H9 (cell line): Measurements from ENCODE around the gene SYK. TPM values are rescaled to one million over a fixed set of nuclear protein-coding genes. Genes with fewer than 3 reads are reported as not detected.

Source experiments
- DNase-seq: peaks from one replicate; pipeline ENCODE4 v3.0.0-alpha.2; 2017
- H2AFZ ChIP-seq: one replicate; pipeline ENCODE4 v1.6.1; 2013; ENCODE audit warnings: mild to moderate bottlenecking, low read length, control low read depth, moderate library complexity
- H2AK5ac ChIP-seq: 2 replicates; pipeline ENCODE4 v1.6.1; 2013; ENCODE audit warnings: low read length, control low read depth, mixed read lengths; ENCODE audit not compliant: insufficient read length
- H2BK120ac ChIP-seq: one replicate; pipeline ENCODE4 v1.6.1; 2013; ENCODE audit warnings: low read depth, mild to moderate bottlenecking, low read length, control low read depth, inconsistent platforms; ENCODE audit not compliant: poor library complexity, severe bottlenecking
- H2BK12ac ChIP-seq: 2 replicates; pipeline ENCODE4 v1.6.1; 2013; ENCODE audit warnings: low read length, control low read depth, mixed read lengths, low read depth; ENCODE audit not compliant: insufficient read length
- H2BK15ac ChIP-seq: 2 replicates; pipeline ENCODE4 v1.6.1; 2013; ENCODE audit warnings: low read depth, low read length, control low read depth
- H2BK20ac ChIP-seq: one replicate; pipeline ENCODE4 v1.6.1; 2013; ENCODE audit warnings: low read depth, mild to moderate bottlenecking, low read length, control low read depth, inconsistent platforms; ENCODE audit not compliant: poor library complexity, severe bottlenecking
- H2BK5ac ChIP-seq: 2 replicates; pipeline ENCODE4 v1.6.1; 2013; ENCODE audit warnings: low read length, control low read depth, mixed read lengths; ENCODE audit not compliant: insufficient read length
- H3K14ac ChIP-seq: 2 replicates; pipeline ENCODE4 v1.6.1; 2013; ENCODE audit warnings: low read length, control low read depth; ENCODE audit not compliant: insufficient read depth
- H3K18ac ChIP-seq: 2 replicates; pipeline ENCODE4 v1.6.1; 2013; ENCODE audit warnings: low read depth, mild to moderate bottlenecking, mixed read lengths, low read length, control low read depth; ENCODE audit not compliant: insufficient read length
- H3K23ac ChIP-seq: 2 replicates; pipeline ENCODE4 v1.6.1; 2013; ENCODE audit warnings: low read length, control low read depth, mixed read lengths, low read depth; ENCODE audit not compliant: insufficient read length
- H3K23me2 ChIP-seq: 2 replicates; pipeline ENCODE4 v1.6.1; 2013; ENCODE audit warnings: low read depth, mild to moderate bottlenecking, mixed read lengths, low read length, control low read depth; ENCODE audit not compliant: insufficient read length, poor library complexity, severe bottlenecking
- H3K27ac ChIP-seq: 2 replicates; pipeline ENCODE4 v1.5.1; 2013; ENCODE audit warnings: low read length, control low read depth, mixed read lengths, low read depth; ENCODE audit not compliant: insufficient read length
- H3K27me3 ChIP-seq: 2 replicates; pipeline ENCODE4 v1.6.1; 2013; ENCODE audit warnings: low read length, control low read depth, inconsistent platforms; ENCODE audit not compliant: insufficient read depth
- H3K4ac ChIP-seq: 2 replicates; pipeline ENCODE4 v1.6.1; 2013; ENCODE audit warnings: low read depth, mild to moderate bottlenecking, control low read depth, inconsistent platforms, low read length, moderate library complexity
- H3K4me1 ChIP-seq: 2 replicates; pipeline ENCODE4 v1.6.1; 2013; ENCODE audit warnings: low read length, control low read depth, inconsistent platforms; ENCODE audit not compliant: insufficient read depth
- H3K4me2 ChIP-seq: 2 replicates; pipeline ENCODE4 v1.6.1; 2013; ENCODE audit warnings: low read length, control low read depth, mixed read lengths; ENCODE audit not compliant: insufficient read length, insufficient read depth
- H3K56ac ChIP-seq: 2 replicates; pipeline ENCODE4 v1.6.1; 2013; ENCODE audit warnings: low read depth, mild to moderate bottlenecking, mixed read lengths, low read length, control low read depth; ENCODE audit not compliant: insufficient read length
- H3K79me1 ChIP-seq: 2 replicates; pipeline ENCODE4 v1.6.1; 2013; ENCODE audit warnings: low read depth, mild to moderate bottlenecking, moderate library complexity, low read length, control low read depth, inconsistent platforms; ENCODE audit not compliant: insufficient read depth, poor library complexity, severe bottlenecking
- H3K79me2 ChIP-seq: 2 replicates; pipeline ENCODE4 v1.6.1; 2013; ENCODE audit warnings: low read length, control low read depth, inconsistent platforms; ENCODE audit not compliant: insufficient read depth
- H3K9ac ChIP-seq: 2 replicates; pipeline ENCODE4 v1.6.1; 2013; ENCODE audit warnings: low read length, control low read depth, mixed read lengths; ENCODE audit not compliant: insufficient read length; ENCODE audit errors: extremely low read depth
- H3K9me3 ChIP-seq: one replicate; pipeline ENCODE4 v1.6.1; 2013; ENCODE audit warnings: low read depth, low read length, inconsistent platforms; ENCODE audit not compliant: control insufficient read depth
- H3T11ph ChIP-seq: one replicate; pipeline ENCODE4 v1.6.1; 2013; ENCODE audit warnings: mild to moderate bottlenecking, low read length, control low read depth, inconsistent platforms
- H4K20me1 ChIP-seq: one replicate; pipeline ENCODE4 v1.6.1; 2013; ENCODE audit not compliant: control insufficient read depth, insufficient read length, insufficient read depth
- H4K5ac ChIP-seq: 2 replicates; pipeline ENCODE4 v1.6.1; 2013; ENCODE audit warnings: low read depth, mild to moderate bottlenecking, mixed read lengths, low read length, control low read depth; ENCODE audit not compliant: insufficient read length
- H4K8ac ChIP-seq: replicated peaks from 2 replicates; pipeline ENCODE4 v1.6.1; 2013; ENCODE audit warnings: low read length, control low read depth, mixed read lengths, low read depth; ENCODE audit not compliant: insufficient read length
- H4K91ac ChIP-seq: 2 replicates; pipeline ENCODE4 v1.6.1; 2013; ENCODE audit warnings: low read depth, mild to moderate bottlenecking, moderate library complexity, mixed read lengths, low read length, control low read depth; ENCODE audit not compliant: insufficient read length
- H3K27ac Mint-ChIP-seq, 3 experiments: 2 replicates in 2 of 3; 3 replicates in 1 of 3; pipeline ENCODE4 v1.8.0; 2020 to 2021; ENCODE audit warnings: mixed read lengths in 3 of 3, mild to moderate bottlenecking in 1 of 3, moderate library complexity in 1 of 3
- H3K27me3 Mint-ChIP-seq: 2 replicates; pipeline ENCODE4 v1.8.0; 2021; ENCODE audit warnings: low read depth, mild to moderate bottlenecking, moderate library complexity, mixed read lengths
- H3K36me3 Mint-ChIP-seq, 3 experiments: 2 replicates in 2 of 3; 3 replicates in 1 of 3; pipeline ENCODE4 v1.8.0; 2020 to 2021; ENCODE audit warnings: low read depth in 3 of 3, mixed read lengths in 3 of 3; ENCODE audit not compliant: insufficient read depth in 1 of 3
- H3K4me1 Mint-ChIP-seq, 2 experiments: 2 replicates each; pipeline ENCODE4 v1.8.0; 2020; ENCODE audit warnings: mixed read lengths in 2 of 2
- H3K4me3 Mint-ChIP-seq, 2 experiments: 2 replicates in 1 of 2; 3 replicates in 1 of 2; pipeline ENCODE4 v1.8.0; 2020 to 2021; ENCODE audit warnings: mild to moderate bottlenecking in 2 of 2, mixed read lengths in 2 of 2, moderate library complexity in 1 of 2
- H3K9me3 Mint-ChIP-seq, 2 experiments: 2 replicates in 1 of 2; 3 replicates in 1 of 2; pipeline ENCODE4 v1.8.0; 2020; ENCODE audit warnings: mild to moderate bottlenecking in 2 of 2, mixed read lengths in 2 of 2, moderate library complexity in 1 of 2
- WGBS: extraction: QIAGEN DNeasy Blood & Tissue Kit; methylation state at CpG from one replicate; pipeline ENCODE4 v1.1.7; 2013; ENCODE audit warnings: missing lambda C conversion rate, low lambda C conversion rate, mixed read lengths; ENCODE audit not compliant: insufficient read length; ENCODE audit errors: extremely low coverage; 5-methylcytosine and 5-hydroxymethylcytosine counted together
- total RNA-seq: library from RNA; stranded (reverse); gene quantifications from 2 replicates; pipeline ENCODE4 v1.2.1, GENCODE V29; 2021
- TF ChIP-seq, protein P1 (sequence below): fragments of 200-600 bp; sonication (generic); conservative IDR thresholded peaks from 3 replicates; pipeline ENCODE4 v1.8.0; 2021; ENCODE audit warnings: antibody characterized with exemption, mild to moderate bottlenecking

Gene SYK
- total RNA-seq, 1 experiment from 2014 or later = 7.9 TPM

DNA sequence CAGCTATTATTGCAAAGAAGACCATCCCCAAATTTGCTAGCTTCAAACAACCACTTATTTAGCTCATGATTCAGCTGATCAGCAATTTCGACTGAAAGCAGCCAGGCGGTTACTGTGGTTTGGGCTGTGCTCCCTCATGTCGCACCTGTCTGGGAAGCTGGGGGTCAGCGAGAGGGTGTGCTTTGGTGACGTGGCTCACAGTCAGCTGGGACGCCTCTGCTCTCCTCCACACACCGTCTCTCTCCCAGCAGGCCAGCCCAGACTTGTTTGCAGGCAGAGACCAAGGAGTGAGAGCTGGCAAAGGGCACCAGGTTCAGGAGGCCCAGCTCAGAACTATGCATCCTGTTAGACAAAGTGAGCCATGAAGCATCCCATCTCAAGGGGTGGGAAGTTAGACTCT lies 140.9 kb downstream of the SYK start:
- no peak overlapping the region for H3K4me3 Mint-ChIP-seq
- DNase-seq = no peak
- no peaks in the 10 kb centered on the region; a peak in 1 of 7 replicates for H3K36me3 Mint-ChIP-seq
- no peak overlapping the region for H3K27ac Mint-ChIP-seq
- H3K27me3 Mint-ChIP-seq = peaks cover 5% of the 10 kb centered on the region
- Histone ChIP-seq H3K79me2 (no peaks in the 10 kb centered on the region), H3T11ph (no peak overlapping the region), H3K9me3 (no peaks in the 10 kb centered on the region), H3K23me2 (no peaks in the 10 kb centered on the region), H2AK5ac (no peak overlapping the region), H3K4ac (no peak overlapping the region), H3K18ac (no peak overlapping the region), H4K8ac (no peak overlapping the region), H2BK5ac (no peak overlapping the region), H3K27me3 (no peaks in the 10 kb centered on the region), H3K14ac (no peak overlapping the region), H3K4me2 (no peak overlapping the region), H3K56ac (no peak overlapping the region), H2BK120ac (no peak overlapping the region), H2BK20ac (no peak overlapping the region), H3K79me1 (no peaks in the 10 kb centered on the region), H3K9ac (no peak overlapping the region), H3K4me1 (no peaks in the 10 kb centered on the region), H2BK15ac (no peak overlapping the region), H4K20me1 (no peaks in the 10 kb centered on the region), H2BK12ac (no peak overlapping the region), H2AFZ (no peak overlapping the region), H4K91ac (no peak overlapping the region), H4K5ac (no peak overlapping the region), H3K23ac (no peak overlapping the region), H3K27ac (no peak overlapping the region)
- peaks cover 0 to 2% of the 10 kb centered on the region in 2 experiments; a peak in 1 of 4 replicates for H3K4me1 Mint-ChIP-seq
- no CpG with 5 or more reads among the region's 7 CpGs for WGBS
- TF ChIP-seq, protein P1, sequence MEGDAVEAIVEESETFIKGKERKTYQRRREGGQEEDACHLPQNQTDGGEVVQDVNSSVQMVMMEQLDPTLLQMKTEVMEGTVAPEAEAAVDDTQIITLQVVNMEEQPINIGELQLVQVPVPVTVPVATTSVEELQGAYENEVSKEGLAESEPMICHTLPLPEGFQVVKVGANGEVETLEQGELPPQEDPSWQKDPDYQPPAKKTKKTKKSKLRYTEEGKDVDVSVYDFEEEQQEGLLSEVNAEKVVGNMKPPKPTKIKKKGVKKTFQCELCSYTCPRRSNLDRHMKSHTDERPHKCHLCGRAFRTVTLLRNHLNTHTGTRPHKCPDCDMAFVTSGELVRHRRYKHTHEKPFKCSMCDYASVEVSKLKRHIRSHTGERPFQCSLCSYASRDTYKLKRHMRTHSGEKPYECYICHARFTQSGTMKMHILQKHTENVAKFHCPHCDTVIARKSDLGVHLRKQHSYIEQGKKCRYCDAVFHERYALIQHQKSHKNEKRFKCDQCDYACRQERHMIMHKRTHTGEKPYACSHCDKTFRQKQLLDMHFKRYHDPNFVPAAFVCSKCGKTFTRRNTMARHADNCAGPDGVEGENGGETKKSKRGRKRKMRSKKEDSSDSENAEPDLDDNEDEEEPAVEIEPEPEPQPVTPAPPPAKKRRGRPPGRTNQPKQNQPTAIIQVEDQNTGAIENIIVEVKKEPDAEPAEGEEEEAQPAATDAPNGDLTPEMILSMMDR = no peak
- H3K9me3 Mint-ChIP-seq = no peaks in the 10 kb centered on the region; a peak in 3 of 5 replicates
